DND-41 (cell line): ENCODE data around the gene GOLGA1.

Experiments used
- ATAC-seq: fragments of 200-7000 bp; cut with Tn5 transposase; 3 replicates; pipeline ENCODE4 v1.9.1; 2021; ENCODE audit warnings: low read depth; ENCODE audit not compliant: insufficient read depth
- DNase-seq: peaks from one replicate; pipeline ENCODE4 v3.0.0-alpha.2; 2020
- H2AFZ ChIP-seq: 2 replicates; pipeline ENCODE4 v1.6.0; 2012; ENCODE audit warnings: low read depth, low read length
- H3K27ac ChIP-seq: 2 replicates; pipeline ENCODE4 v1.5.1; 2012; ENCODE audit warnings: low read length, inconsistent platforms
- H3K27me3 ChIP-seq: fragments of 200-600 bp; sonication (generic); 2 replicates; pipeline ENCODE4 v1.6.0; 2012; ENCODE audit warnings: low read length, mild to moderate bottlenecking, inconsistent platforms; ENCODE audit not compliant: insufficient read depth, poor library complexity
- H3K36me3 ChIP-seq: 2 replicates; pipeline ENCODE4 v1.5.1; 2012; ENCODE audit warnings: low read length, inconsistent platforms; ENCODE audit not compliant: insufficient read depth
- H3K4me1 ChIP-seq: 2 replicates; pipeline ENCODE4 v1.5.1; 2012; ENCODE audit warnings: mild to moderate bottlenecking, low read length; ENCODE audit not compliant: insufficient read depth
- H3K4me2 ChIP-seq: 2 replicates; pipeline ENCODE4 v1.6.0; 2012; ENCODE audit warnings: mild to moderate bottlenecking, moderate library complexity, low read length, inconsistent platforms; ENCODE audit not compliant: insufficient read depth
- H3K4me3 ChIP-seq, 2 experiments: fragments of 200-600 bp in 1 of 2; shearing (Covaris generic) in 1 of 2; 2 replicates each; pipeline ENCODE4 v1.5.1; 2012 to 2016; ENCODE audit warnings: inconsistent platforms in 2 of 2, low read length in 2 of 2, mild to moderate bottlenecking in 2 of 2, low read depth in 1 of 2, moderate library complexity in 1 of 2
- H3K79me2 ChIP-seq: 2 replicates; pipeline ENCODE4 v1.6.0; 2012; ENCODE audit warnings: low read length, inconsistent platforms; ENCODE audit not compliant: insufficient read depth
- H3K9ac ChIP-seq: 2 replicates; pipeline ENCODE4 v1.6.0; 2012; ENCODE audit warnings: low read depth, mild to moderate bottlenecking, inconsistent platforms, low read length, moderate library complexity
- H3K9me3 ChIP-seq: 2 replicates; pipeline ENCODE4 v1.5.1; 2012; ENCODE audit warnings: low read length, moderate library complexity, mild to moderate bottlenecking, inconsistent platforms; ENCODE audit not compliant: insufficient read depth, severe bottlenecking
- H4K20me1 ChIP-seq: 2 replicates; pipeline ENCODE4 v1.6.0; 2012; ENCODE audit warnings: low read length; ENCODE audit not compliant: insufficient read depth
- EZH2 ChIP-seq: IDR thresholded peaks from 3 replicates; pipeline ENCODE4 v1.6.1; 2012; ENCODE audit warnings: borderline replicate concordance, low read depth, mild to moderate bottlenecking, moderate library complexity, low read length, inconsistent platforms; ENCODE audit not compliant: severe bottlenecking
- TF ChIP-seq, protein P1 (sequence below): IDR thresholded peaks from 2 replicates; pipeline ENCODE4 v1.5.1; 2012; ENCODE audit warnings: borderline replicate concordance, low read length, moderate library complexity, mild to moderate bottlenecking; ENCODE audit not compliant: poor library complexity, severe bottlenecking; ENCODE audit errors: extremely low read depth

The GOLGA1 gene

DNA sequence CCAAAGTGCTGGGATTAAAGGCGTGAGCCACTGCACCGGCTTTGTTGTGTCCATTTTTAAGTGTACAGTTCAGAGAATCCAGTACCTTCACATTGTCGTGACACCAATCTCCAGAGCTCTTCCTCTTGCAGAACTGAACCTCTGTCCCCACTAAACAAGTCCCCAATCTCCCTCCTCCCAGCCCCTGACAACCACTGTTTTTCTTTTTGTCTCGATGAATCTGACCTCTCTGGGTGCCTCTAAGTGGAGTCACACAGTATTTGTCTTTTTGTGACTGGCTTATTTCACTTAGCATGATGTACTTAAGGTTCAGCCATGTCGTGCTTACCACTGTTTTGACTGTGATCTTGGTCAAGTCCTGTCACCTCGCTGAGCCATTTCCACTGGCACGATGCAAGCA, 86.1 kb downstream of the GOLGA1 start:
- Histone ChIP-seq H3K4me3 (no peak overlapping the region), H3K27ac (no peak overlapping the region), H3K79me2 (peaks cover 13% of the 10 kb centered on the region), H3K9me3 (no peaks in the 10 kb centered on the region), H4K20me1 (peaks cover 45% of the 10 kb centered on the region), H3K36me3 (peaks cover 37% of the 10 kb centered on the region), H3K9ac (no peak overlapping the region), H3K4me1 (peaks cover 28% of the 10 kb centered on the region), H3K27me3 (no peaks in the 10 kb centered on the region), H3K4me2 (no peak overlapping the region), H2AFZ (no peak overlapping the region)
- DNase-seq (no peak), ATAC-seq (no peak)
- TF ChIP-seq, protein P1, sequence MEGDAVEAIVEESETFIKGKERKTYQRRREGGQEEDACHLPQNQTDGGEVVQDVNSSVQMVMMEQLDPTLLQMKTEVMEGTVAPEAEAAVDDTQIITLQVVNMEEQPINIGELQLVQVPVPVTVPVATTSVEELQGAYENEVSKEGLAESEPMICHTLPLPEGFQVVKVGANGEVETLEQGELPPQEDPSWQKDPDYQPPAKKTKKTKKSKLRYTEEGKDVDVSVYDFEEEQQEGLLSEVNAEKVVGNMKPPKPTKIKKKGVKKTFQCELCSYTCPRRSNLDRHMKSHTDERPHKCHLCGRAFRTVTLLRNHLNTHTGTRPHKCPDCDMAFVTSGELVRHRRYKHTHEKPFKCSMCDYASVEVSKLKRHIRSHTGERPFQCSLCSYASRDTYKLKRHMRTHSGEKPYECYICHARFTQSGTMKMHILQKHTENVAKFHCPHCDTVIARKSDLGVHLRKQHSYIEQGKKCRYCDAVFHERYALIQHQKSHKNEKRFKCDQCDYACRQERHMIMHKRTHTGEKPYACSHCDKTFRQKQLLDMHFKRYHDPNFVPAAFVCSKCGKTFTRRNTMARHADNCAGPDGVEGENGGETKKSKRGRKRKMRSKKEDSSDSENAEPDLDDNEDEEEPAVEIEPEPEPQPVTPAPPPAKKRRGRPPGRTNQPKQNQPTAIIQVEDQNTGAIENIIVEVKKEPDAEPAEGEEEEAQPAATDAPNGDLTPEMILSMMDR = no peak
- TF ChIP-seq EZH2 = no peak

- Histone ChIP-seq H3K27me3 (no peaks in the 10 kb centered on the region), H3K79me2 (peaks cover 6% of the 10 kb centered on the region; the same call in 1 of the 2 replicates), H3K27ac (no peak overlapping the region), H3K9me3 (no peaks in the 10 kb centered on the region), H3K9ac (no peak overlapping the region), H3K4me3 (no peak overlapping the region), H3K4me2 (no peak overlapping the region), H2AFZ (no peak overlapping the region), H3K4me1 (peaks cover 22% of the 10 kb centered on the region), H3K36me3 (peaks cover 31% of the 10 kb centered on the region), H4K20me1 (peaks cover 39% of the 10 kb centered on the region)
- DNase-seq = no peak
- TF ChIP-seq, protein P1 = no peak
- no peak for TF ChIP-seq EZH2
- no peak for ATAC-seq
These were observed 86.7 kb downstream of the GOLGA1 start for GRCh38 chr9:124854161-124854560.

DNA sequence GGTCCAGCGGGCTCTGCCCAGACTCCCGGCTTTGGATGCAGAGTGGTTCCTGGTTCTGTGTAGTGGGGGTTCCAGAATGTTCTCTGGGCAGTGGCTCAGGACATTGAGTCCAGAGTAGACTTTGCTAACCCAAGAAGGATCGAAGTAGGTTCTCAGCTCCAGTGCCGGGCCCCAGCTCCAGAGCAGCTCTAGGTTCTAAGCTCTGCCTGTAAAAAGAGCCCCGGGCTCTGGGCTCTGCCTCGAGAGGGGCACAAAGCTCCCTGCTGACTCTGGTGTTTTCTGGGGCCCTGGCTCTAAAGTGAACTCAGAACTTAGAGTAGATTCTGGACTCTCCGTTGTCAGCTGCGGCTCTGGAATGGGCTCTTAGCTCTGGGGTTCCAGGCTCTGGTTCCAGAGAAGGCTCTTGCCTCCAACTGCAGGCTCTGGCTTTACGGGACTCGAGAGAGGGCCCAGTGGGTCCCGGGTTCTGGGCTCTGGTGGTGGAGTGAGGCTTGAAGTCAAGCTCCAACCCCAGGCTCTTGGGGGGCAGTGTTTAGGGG, 87.2 kb downstream of the GOLGA1 start:
- Histone ChIP-seq H3K9ac (peak overlapping the region; percentile 58; the same call in 1 of the 2 replicates), H3K4me2 (peak overlapping the region; percentile 97), H3K27me3 (no peaks in the 10 kb centered on the region), H3K4me3 (no peak overlapping the region), H3K27ac (no peak overlapping the region), H4K20me1 (peaks cover 34% of the 10 kb centered on the region), H3K4me1 (peaks cover 18% of the 10 kb centered on the region), H3K36me3 (peaks cover 26% of the 10 kb centered on the region), H2AFZ (no peak overlapping the region), H3K79me2 (peaks cover 1% of the 10 kb centered on the region; the same call in 1 of the 2 replicates), H3K9me3 (no peaks in the 10 kb centered on the region)
- DNase-seq = no peak
- TF ChIP-seq, protein P1 = no peak
- no peak for TF ChIP-seq EZH2
- ATAC-seq = no peak
